KMS-11 (cell line): ENCODE data around the gene MTTP.

Experiments
- H2AFZ ChIP-seq: fragments of 200-600 bp; sonication (generic); 2 replicates; pipeline ENCODE4 v1.6.1; 2016; ENCODE audit warnings: antibody characterized with exemption, mixed run types, low read depth
- H3K27ac ChIP-seq: fragments of 200-600 bp; sonication (generic); 2 replicates; pipeline ENCODE4 v1.6.1; 2016; ENCODE audit warnings: mild to moderate bottlenecking, mixed run types
- H3K27me3 ChIP-seq: fragments of 200-600 bp; sonication (generic); 2 replicates; pipeline ENCODE4 v1.6.1; 2017; ENCODE audit warnings: mild to moderate bottlenecking, low read depth, mixed run types, moderate library complexity; ENCODE audit not compliant: insufficient read depth
- H3K36me3 ChIP-seq: fragments of 200-600 bp; sonication (generic); 2 replicates; pipeline ENCODE4 v1.6.1; 2017; ENCODE audit warnings: mild to moderate bottlenecking, mixed run types; ENCODE audit not compliant: insufficient read depth
- H3K4me1 ChIP-seq: fragments of 200-600 bp; sonication (generic); 2 replicates; pipeline ENCODE4 v1.6.1; 2016; ENCODE audit warnings: mild to moderate bottlenecking, low read depth, mixed run types; ENCODE audit not compliant: poor library complexity, severe bottlenecking
- H3K4me2 ChIP-seq: fragments of 200-600 bp; sonication (generic); 2 replicates; pipeline ENCODE4 v1.7.0; 2016; ENCODE audit warnings: mild to moderate bottlenecking, mixed run types
- H3K4me3 ChIP-seq: fragments of 200-600 bp; sonication (generic); IDR thresholded peaks from 2 replicates; pipeline ENCODE4 v1.6.1; 2017; ENCODE audit warnings: low read depth, low read length, mixed read lengths; ENCODE audit not compliant: insufficient read depth
- H3K79me2 ChIP-seq: fragments of 200-600 bp; sonication (generic); 2 replicates; pipeline ENCODE4 v1.6.1; 2016; ENCODE audit warnings: low read depth, mixed run types; ENCODE audit not compliant: insufficient read depth
- H3K9ac ChIP-seq: fragments of 200-600 bp; sonication (generic); 2 replicates; pipeline ENCODE4 v1.6.1; 2016; ENCODE audit warnings: mild to moderate bottlenecking, mixed run types
- H4K20me1 ChIP-seq: fragments of 200-600 bp; sonication (generic); 2 replicates; pipeline ENCODE4 v1.6.1; 2016; ENCODE audit warnings: mild to moderate bottlenecking, mixed run types; ENCODE audit not compliant: insufficient read depth
- TF ChIP-seq, protein P1 (sequence below): fragments of 200-600 bp; sonication (generic); conservative IDR thresholded peaks from 2 replicates; pipeline ENCODE4 v1.6.1; 2017; ENCODE audit warnings: low read depth, mild to moderate bottlenecking, antibody characterized with exemption, low read length, moderate library complexity, mixed read lengths

Gene MTTP

GRCh38 chr4:99633772-99634171, 59.1 kb downstream of the MTTP start:
- H3K79me2 ChIP-seq: no peaks in the 10 kb centered on the region
- no peak overlapping the region for H3K9ac ChIP-seq
- H3K27me3 ChIP-seq: no peaks in the 10 kb centered on the region
- peaks cover 10% of the 10 kb centered on the region for H3K4me1 ChIP-seq
- TF ChIP-seq, protein P1, sequence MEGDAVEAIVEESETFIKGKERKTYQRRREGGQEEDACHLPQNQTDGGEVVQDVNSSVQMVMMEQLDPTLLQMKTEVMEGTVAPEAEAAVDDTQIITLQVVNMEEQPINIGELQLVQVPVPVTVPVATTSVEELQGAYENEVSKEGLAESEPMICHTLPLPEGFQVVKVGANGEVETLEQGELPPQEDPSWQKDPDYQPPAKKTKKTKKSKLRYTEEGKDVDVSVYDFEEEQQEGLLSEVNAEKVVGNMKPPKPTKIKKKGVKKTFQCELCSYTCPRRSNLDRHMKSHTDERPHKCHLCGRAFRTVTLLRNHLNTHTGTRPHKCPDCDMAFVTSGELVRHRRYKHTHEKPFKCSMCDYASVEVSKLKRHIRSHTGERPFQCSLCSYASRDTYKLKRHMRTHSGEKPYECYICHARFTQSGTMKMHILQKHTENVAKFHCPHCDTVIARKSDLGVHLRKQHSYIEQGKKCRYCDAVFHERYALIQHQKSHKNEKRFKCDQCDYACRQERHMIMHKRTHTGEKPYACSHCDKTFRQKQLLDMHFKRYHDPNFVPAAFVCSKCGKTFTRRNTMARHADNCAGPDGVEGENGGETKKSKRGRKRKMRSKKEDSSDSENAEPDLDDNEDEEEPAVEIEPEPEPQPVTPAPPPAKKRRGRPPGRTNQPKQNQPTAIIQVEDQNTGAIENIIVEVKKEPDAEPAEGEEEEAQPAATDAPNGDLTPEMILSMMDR: no peak
- H3K4me3 ChIP-seq: no peak overlapping the region
- no peaks in the 10 kb centered on the region for H4K20me1 ChIP-seq
- H3K27ac ChIP-seq: no peak overlapping the region
- no peak overlapping the region for H3K4me2 ChIP-seq
- no peaks in the 10 kb centered on the region for H3K36me3 ChIP-seq
- no peak overlapping the region for H2AFZ ChIP-seq

- no peaks in the 10 kb centered on the region for H3K27me3 ChIP-seq
- no peak overlapping the region for H3K27ac ChIP-seq
- H3K36me3 ChIP-seq: no peaks in the 10 kb centered on the region
- no peak overlapping the region for H3K4me3 ChIP-seq
- H3K4me2 ChIP-seq: no peak overlapping the region
- no peak overlapping the region for H2AFZ ChIP-seq
- TF ChIP-seq, protein P1: no peak
- peaks cover 6% of the 10 kb centered on the region for H3K4me1 ChIP-seq
- H3K9ac ChIP-seq: no peak overlapping the region
- no peaks in the 10 kb centered on the region for H4K20me1 ChIP-seq
- H3K79me2 ChIP-seq: no peaks in the 10 kb centered on the region
These were observed 60.2 kb downstream of the MTTP start for GRCh38 chr4:99634742-99635360.

DNA sequence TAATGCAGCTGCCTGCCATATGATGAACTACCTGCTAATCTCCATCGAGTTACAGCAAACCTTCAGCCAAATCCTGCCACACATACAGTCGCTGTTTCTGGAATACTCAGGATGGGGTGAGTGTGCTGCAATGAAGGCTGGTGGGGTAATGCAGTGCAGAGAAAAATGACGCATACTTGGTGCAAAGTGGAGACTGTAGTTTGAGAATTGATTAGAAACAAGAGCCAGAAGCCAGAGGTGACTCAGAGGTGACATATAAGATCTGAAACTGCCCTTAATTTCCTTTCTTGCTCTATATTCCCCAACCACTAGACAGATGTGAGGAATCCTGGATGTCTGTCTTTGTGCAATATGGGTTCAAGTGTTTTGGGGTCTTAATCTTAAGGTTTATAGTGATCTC, 61.0 kb downstream of the MTTP start:
- Histone ChIP-seq H3K27ac (no peak overlapping the region), H3K4me2 (no peak overlapping the region), H3K36me3 (no peaks in the 10 kb centered on the region), H3K4me1 (no peaks in the 10 kb centered on the region), H4K20me1 (no peaks in the 10 kb centered on the region), H3K4me3 (no peak overlapping the region), H3K79me2 (no peaks in the 10 kb centered on the region), H3K9ac (no peak overlapping the region), H2AFZ (no peak overlapping the region), H3K27me3 (no peaks in the 10 kb centered on the region)
- TF ChIP-seq, protein P1: no peak

DNA sequence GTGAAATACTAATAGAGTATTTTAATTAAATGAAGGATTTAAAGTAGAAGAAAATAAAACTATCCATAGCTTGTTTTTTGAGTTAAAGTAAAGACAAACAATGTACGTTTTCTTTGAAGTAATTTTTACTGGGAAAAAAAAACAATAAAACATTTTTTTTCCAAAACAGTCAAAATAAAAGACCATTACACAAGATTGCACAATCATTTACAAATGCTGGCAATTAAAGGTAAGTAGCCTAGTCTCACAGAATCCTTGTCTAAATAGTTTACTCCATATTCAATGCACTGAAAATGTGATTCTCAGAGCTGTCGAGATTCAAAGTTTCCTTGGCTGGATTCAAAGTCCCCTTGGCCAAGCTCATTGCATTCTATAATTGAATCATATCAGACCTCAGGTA, 61.8 kb downstream of the MTTP start:
- TF ChIP-seq, protein P1: no peak

More for the DNA sequence above, 61.8 kb downstream of the MTTP start:
- H2AFZ ChIP-seq: no peak overlapping the region
- no peaks in the 10 kb centered on the region for H4K20me1 ChIP-seq
- no peak overlapping the region for H3K4me2 ChIP-seq
- H3K4me3 ChIP-seq: no peak overlapping the region
- no peak overlapping the region for H3K27ac ChIP-seq
- H3K36me3 ChIP-seq: no peaks in the 10 kb centered on the region
- no peaks in the 10 kb centered on the region for H3K79me2 ChIP-seq
- no peaks in the 10 kb centered on the region for H3K4me1 ChIP-seq
- no peaks in the 10 kb centered on the region for H3K27me3 ChIP-seq
- no peak overlapping the region for H3K9ac ChIP-seq
